ENCODE data around the gene ZNF19.

DNA sequence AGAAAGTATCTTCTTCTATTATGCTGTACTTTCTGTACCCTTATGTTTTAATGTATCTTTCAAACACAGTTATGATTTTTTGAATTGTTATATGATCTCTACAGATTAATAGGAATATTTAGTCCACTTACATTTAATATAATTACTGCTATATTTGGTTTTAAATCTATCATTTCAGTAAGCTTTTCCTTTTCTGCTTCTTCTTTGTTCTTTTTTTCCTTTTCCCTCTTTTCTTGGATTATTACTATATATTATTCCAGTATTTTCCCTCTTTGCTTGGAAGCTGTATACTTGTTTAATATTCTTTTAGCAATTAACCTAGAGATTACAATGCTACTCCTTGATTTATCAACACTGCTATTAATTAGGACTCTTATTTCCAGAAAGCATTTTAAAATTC lies 60.7 kb downstream of the ZNF19 start:
- TF ChIP-seq SUZ12 (IDR thresholded peaks at IDR 0.05; ENCODE audit: extremely low read depth, insufficient read depth, insufficient read length) (no peak), ZNF274 (IDR thresholded peaks at IDR 0.05; ENCODE audit: low read depth, low read length) (no peak), YY1 (IDR thresholded peaks at IDR 0.05; ENCODE audit: insufficient read depth, insufficient read length) (no peak)
